ENCODE measurements around the gene ZNF502.

DNA sequence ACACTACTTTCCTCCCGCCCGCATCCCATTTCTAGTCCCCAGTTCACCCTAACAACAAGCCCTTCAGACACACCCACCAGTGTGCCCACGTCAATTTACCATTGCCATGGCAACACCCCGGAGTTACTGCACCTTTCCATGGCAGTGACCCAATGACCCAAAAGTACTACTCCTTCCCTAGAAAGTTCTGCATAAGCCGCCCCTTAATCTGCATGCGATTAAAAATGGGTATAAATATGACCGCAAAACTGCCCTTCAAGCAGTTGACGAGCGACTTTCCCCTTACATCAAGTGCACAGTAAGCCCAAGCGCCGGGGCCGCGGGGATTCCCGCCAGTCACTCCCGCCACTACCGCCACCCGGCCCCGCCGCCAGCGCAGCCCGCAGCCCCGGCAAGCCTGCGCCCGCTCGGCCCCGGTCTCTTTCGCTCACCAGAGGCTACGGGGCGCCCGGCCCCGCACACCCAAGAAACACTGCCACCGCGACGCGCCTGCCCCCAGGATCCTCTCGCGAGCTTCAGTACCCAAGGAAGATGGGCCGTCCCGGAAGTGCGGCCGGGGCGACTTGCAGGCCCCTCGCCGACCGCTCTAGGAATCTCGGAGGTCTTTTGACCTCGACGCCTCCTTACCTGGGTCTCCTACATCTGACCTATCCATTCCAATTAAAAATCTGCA, 27.2 kb upstream of the ZNF502 start:
- TF ChIP-seq CTCF (conservative IDR thresholded peaks at IDR 0.05 in 1 of 2, IDR thresholded peaks at IDR 0.05 in 1 of 2; ENCODE audit: extremely low read depth in 1 of 2, insufficient read depth in 1 of 2, low read depth in 1 of 2, low read length in 2 of 2): no peak
- no peak for TF ChIP-seq EZH2 (IDR thresholded peaks at IDR 0.05; ENCODE audit: borderline replicate concordance, low read length)

Data from mammary epithelial cell (primary cell).